Lower lobe of right lung (tissue), 2 donors: Measurements from ENCODE around the gene ELOVL7. TPM values are rescaled to one million over a fixed set of nuclear protein-coding genes. Genes with fewer than 3 reads are reported as not detected.

ENCODE experiments used
- ATAC-seq, 2 donors: fragments of 200-7000 bp; cut with Tn5 transposase; one replicate each; pipeline ENCODE4 v1.9.1; 2020 to 2022; ENCODE audit warnings: mild to moderate bottlenecking in 2 of 2, moderate library complexity in 2 of 2
- DNase-seq: peaks from one replicate; pipeline ENCODE4 v3.0.0-alpha.2; 2020
- H3K27ac ChIP-seq: fragments of 200-600 bp; one replicate; pipeline ENCODE4 v1.8.0; 2022
- H3K27me3 ChIP-seq: fragments of 200-600 bp; one replicate; pipeline ENCODE4 v1.8.0; 2022; ENCODE audit warnings: low read depth
- H3K36me3 ChIP-seq: fragments of 200-600 bp; one replicate; pipeline ENCODE4 v1.8.0; 2022; ENCODE audit warnings: mild to moderate bottlenecking
- H3K4me1 ChIP-seq: fragments of 200-600 bp; one replicate; pipeline ENCODE4 v1.8.0; 2022
- H3K4me3 ChIP-seq: fragments of 200-600 bp; one replicate; pipeline ENCODE4 v1.8.0; 2022; ENCODE audit warnings: mild to moderate bottlenecking
- H3K9me3 ChIP-seq: fragments of 200-600 bp; one replicate; pipeline ENCODE4 v1.8.0; 2022
- CTCF ChIP-seq: fragments of 200-600 bp; IDR thresholded peaks from one replicate; pipeline ENCODE4 v1.8.0; 2022; ENCODE audit warnings: antibody characterized with exemption, mild to moderate bottlenecking
- intact Hi-C: fragments of 100-400 bp; cut with DNase I; formaldehyde crosslinking; loops from one replicate; pipeline ENCODE4 v1.11.0; 2022
- total RNA-seq: library from RNA; stranded (reverse); fragmentation: NEBNext Ultra II Directional; extraction: Animal tissue kit (Norgen Biotek cat#: 25700); gene quantifications from one replicate; pipeline ENCODE4 v1.2.1, GENCODE V29; 2021
- donor health status: DM: no; HTN: yes; CAD: no; lungs with severe emphysema.

The ELOVL7 gene
- total RNA-seq, 1 donor from 2014 or later: 5.8 TPM

- TF ChIP-seq CTCF: no peak
- intact Hi-C loops: no loop called here
Measured at GRCh38 chr5:60710362-60710761, 133.7 kb downstream of the ELOVL7 start.

GRCh38 chr5:60705144-60705543 is 138.9 kb downstream of the ELOVL7 start:
- Histone ChIP-seq H3K4me3 (no peak overlapping the region), H3K9me3 (no peaks in the 10 kb centered on the region), H3K27ac (no peak overlapping the region), H3K27me3 (no peaks in the 10 kb centered on the region), H3K36me3 (no peaks in the 10 kb centered on the region), H3K4me1 (peaks cover 9% of the 10 kb centered on the region)
- TF ChIP-seq CTCF: no peak
- intact Hi-C loops: no loop called here
- ATAC-seq: no peak
- DNase-seq: no peak

More at GRCh38 chr5:60710362-60710761, 133.7 kb downstream of the ELOVL7 start:
- DNase-seq (no peak), ATAC-seq (no peak)
- Histone ChIP-seq H3K36me3 (no peaks in the 10 kb centered on the region), H3K4me1 (no peaks in the 10 kb centered on the region), H3K4me3 (no peak overlapping the region), H3K27ac (no peak overlapping the region), H3K9me3 (no peaks in the 10 kb centered on the region), H3K27me3 (no peaks in the 10 kb centered on the region)

- no peaks in the 10 kb centered on the region for H3K9me3 ChIP-seq
- intact Hi-C loops: no loop called here
Measured at GRCh38 chr5:60703944-60704343, 140.1 kb downstream of the ELOVL7 start.

More at GRCh38 chr5:60703944-60704343, 140.1 kb downstream of the ELOVL7 start:
- DNase-seq (no peak), ATAC-seq (no peak)
- Histone ChIP-seq H3K27me3 (no peaks in the 10 kb centered on the region), H3K4me1 (peaks cover 9% of the 10 kb centered on the region), H3K4me3 (no peak overlapping the region), H3K36me3 (no peaks in the 10 kb centered on the region), H3K27ac (no peak overlapping the region)
- no peak for TF ChIP-seq CTCF

Other genes starting within 250 kb of the ELOVL7 start
- gene DEPDC1B, start 144.1 kb downstream of the ELOVL7 start, total RNA-seq: 0.30 TPM
- 10.3 TPM for gene ERCC8, start 100.8 kb upstream of the ELOVL7 start, total RNA-seq
- 20.0 TPM for gene NDUFAF2, start 100.9 kb upstream of the ELOVL7 start, total RNA-seq